ENCODE measurements around the gene PAX5. TPM values are rescaled to one million over a fixed set of nuclear protein-coding genes. Genes with fewer than 3 reads are reported as not detected.

PAX5 gene
- total and polyA plus RNA-seq, 2 donors (not counting 1 experiment from before 2014, with no cell fraction given) = 196 to 275 TPM

GRCh38 chr9:36993933-36994764 lies 39.9 kb downstream of the PAX5 start:
- H3K4me1 Mint-ChIP-seq = peaks cover 91% of the 10 kb centered on the region
- CTCF ChIA-PET = interaction anchor here (0.7 to 15.9 kb wide), 16 partner anchors 10 to 419 kb away, joined by 3 to 180 read pairs (median 5); partner anchors contain the start of genes PAX5 and ZCCHC7
- DNase-seq (peak; percentile 94), ATAC-seq (ENCODE audit: low read depth) (peak; percentile 78)
- H4K20me1 ChIP-seq (ENCODE audit: control insufficient read depth, insufficient read depth, low read length, poor library complexity, severe bottlenecking) = peaks cover 4% of the 10 kb centered on the region
- H2AFZ ChIP-seq (ENCODE audit: insufficient read depth, low read depth, low read length, poor library complexity, severe bottlenecking) = peak overlapping the region; percentile 6
- peaks cover 98% of the 10 kb centered on the region for H3K79me2 ChIP-seq (ENCODE audit: control insufficient read depth, insufficient read depth, low read length)
- peaks cover 0 to 85% of the 10 kb centered on the region in 2 experiments for H3K36me3 ChIP-seq (replicated peaks in 1 of 2; ENCODE audit: control extremely low read depth in 1 of 2, control insufficient read depth in 1 of 2, extremely low read depth in 1 of 2, insufficient read depth in 2 of 2, low read length in 1 of 2)
- TF ChIP-seq CTCF (IDR thresholded peaks at IDR 0.05) (no peak), EZH2 (IDR thresholded peaks at IDR 0.05; ENCODE audit: borderline replicate concordance, insufficient read depth, low read depth, low read length, poor library complexity, severe bottlenecking) (no peak)
- peaks cover 95 to 99% of the 10 kb centered on the region in 2 donors for H3K4me1 ChIP-seq (ENCODE audit: control insufficient read depth in 2 of 2, insufficient read depth in 2 of 2, low read length in 2 of 2)
- H3K9ac ChIP-seq (ENCODE audit: low read length) = peak overlapping the region; percentile 36
- peak overlapping the region in 4 of 5 experiments; percentile 25 to 50 (median 38) for H3K4me3 ChIP-seq (ENCODE audit: control extremely low read depth in 1 of 5, extremely low read depth in 1 of 5, insufficient read depth in 1 of 5, low read depth in 2 of 5, low read length in 4 of 5)
- POLR2A ChIA-PET = interaction anchor here (1.0 to 1.8 kb wide), 9 partner anchors 10 to 336 kb away, joined by 3 to 9 read pairs (median 5); no protein-coding TSS in a partner anchor
- intact Hi-C loops (cut with micrococcal nuclease) = loop anchor here (1.0 to 10.0 kb wide), 9 partner anchors 40 to 601 kb away; partner anchors contain the start of genes PAX5, RNF38, TOMM5 and ZCCHC7
- H3K27ac Mint-ChIP-seq = peak overlapping the region; percentile 96
- no peaks in the 10 kb centered on the region for H3K27me3 Mint-ChIP-seq
- H3K27me3 ChIP-seq (replicated peaks in 1 of 4; ENCODE audit: control extremely low read depth in 1 of 4, control insufficient read depth in 3 of 4, insufficient read depth in 4 of 4, low read length in 3 of 4) = no peaks in the 10 kb centered on the region
- H3K27ac ChIP-seq (ENCODE audit: low read length in 2 of 2) = peak overlapping the region; percentile 97 to 98
- 3% methylated on average over 19 of the region's 19 CpGs for WGBS (ENCODE audit: insufficient coverage)
- peak overlapping the region; percentile 70 for H3K4me2 ChIP-seq (replicated peaks; ENCODE audit: low read depth, low read length, poor library complexity, severe bottlenecking)
- peaks cover 0 to 5% (median 4%) of the 10 kb centered on the region in 3 donors for H3K9me3 ChIP-seq (ENCODE audit: control extremely low read depth in 1 of 3, control insufficient read depth in 2 of 3, insufficient read depth in 1 of 3, low read length in 2 of 3)
- peak overlapping the region; percentile 86 for H3K4me3 Mint-ChIP-seq
- peaks cover 6% of the 10 kb centered on the region for H3K9me3 Mint-ChIP-seq (ENCODE audit: insufficient read depth)

Data from B cell (primary cell).